AG04449 (cell line): ENCODE measurements around the gene ROPN1L.

Experiments
- CTCF ChIA-PET: fragments of 350-600 bp; formaldehyde crosslinking; extraction: SDS; loops from one replicate; lab custom pipeline; 2021; ENCODE audit warnings: antibody characterized with exemption; lab: Yijun Ruan, JAX
- POLR2A ChIA-PET: fragments of 400-600, 350-600 bp; formaldehyde crosslinking; extraction: SDS; loops from one replicate; lab custom pipeline; 2020; ENCODE audit warnings: antibody characterized with exemption, inconsistent platforms; lab: Yijun Ruan, JAX
- DNase-seq: peaks from one replicate; pipeline ENCODE4 v3.0.0-alpha.2; 2010; ENCODE audit warnings: low read depth, low spot score
- H3K4me3 ChIP-seq: 2 replicates; pipeline ENCODE4 v1.5.1; 2011; ENCODE audit warnings: low read depth, mild to moderate bottlenecking, control low read depth, low read length
- CTCF ChIP-seq: IDR thresholded peaks from one replicate; pipeline ENCODE4 v1.5.1; 2011; ENCODE audit warnings: mild to moderate bottlenecking, moderate library complexity, low read length, control low read depth, inconsistent platforms; ENCODE audit not compliant: insufficient read depth; ENCODE audit errors: missing control alignments

Gene ROPN1L

GRCh38 chr5:10421896-10422691 lies 19.6 kb upstream of the ROPN1L start:
- no peak for DNase-seq
- ChIA-PET POLR2A (no interaction called here), CTCF (interaction anchor here (0.9 to 13.8 kb wide), 10 partner anchors 8 to 203 kb away, joined by 3 to 163 read pairs (median 4); no protein-coding TSS in a partner anchor)
- H3K4me3 ChIP-seq, result no peak overlapping the region
- no peak for TF ChIP-seq CTCF

GRCh38 chr5:10423022-10423421 lies 18.7 kb upstream of the ROPN1L start:
- DNase-seq, result no peak
- no peak overlapping the region for H3K4me3 ChIP-seq
- ChIA-PET CTCF (interaction anchor here (0.7 to 13.8 kb wide), 16 partner anchors 9 to 205 kb away, joined by 3 to 163 read pairs (median 4); no protein-coding TSS in a partner anchor), POLR2A (no interaction called here)
- no peak for TF ChIP-seq CTCF

GRCh38 chr5:10424124-10424731 lies 17.5 kb upstream of the ROPN1L start:
- CTCF ChIA-PET, result interaction anchor here (0.7 to 13.8 kb wide), 22 partner anchors 8 to 1615 kb away, joined by 3 to 163 read pairs (median 4); no protein-coding TSS in a partner anchor
- POLR2A ChIA-PET, result no interaction called here
- no peak overlapping the region for H3K4me3 ChIP-seq
- peak; percentile 54 for TF ChIP-seq CTCF
- DNase-seq, result no peak

- CTCF ChIA-PET, result interaction anchor here (0.8 to 13.8 kb wide), 3 partner anchors 9 to 145 kb away, joined by 3 to 163 read pairs (median 3); no protein-coding TSS in a partner anchor
- no peak overlapping the region for H3K4me3 ChIP-seq
- DNase-seq, result no peak
- POLR2A ChIA-PET, result no interaction called here
- no peak for TF ChIP-seq CTCF
Measured at GRCh38 chr5:10427201-10427600, 14.5 kb upstream of the ROPN1L start.

- no peak for TF ChIP-seq CTCF
- DNase-seq, result no peak
- H3K4me3 ChIP-seq, result no peak overlapping the region
- ChIA-PET CTCF (interaction anchor here (0.8 to 13.8 kb wide), 3 partner anchors 10 to 146 kb away, joined by 3 to 163 read pairs (median 3); no protein-coding TSS in a partner anchor), POLR2A (no interaction called here)
Measured at GRCh38 chr5:10427978-10428377, 13.7 kb upstream of the ROPN1L start.

- CTCF ChIA-PET, result no interaction called here
- no peak for DNase-seq
- POLR2A ChIA-PET, result no interaction called here
- no peak for TF ChIP-seq CTCF
- no peak overlapping the region for H3K4me3 ChIP-seq
Measured at GRCh38 chr5:10431415-10431814, 10.3 kb upstream of the ROPN1L start.
